Renal cortical epithelial cell (primary cell): Measurements from ENCODE around the gene AUTS2. TPM values are rescaled to one million over a fixed set of nuclear protein-coding genes. Genes with fewer than 3 reads are reported as not detected.

Experiments
- DNase-seq: peaks from one replicate; pipeline ENCODE4 v3.0.0-alpha.2; 2011; ENCODE audit warnings: low read depth
- total RNA-seq: library from RNA; depleted of rRNA; stranded (reverse); fragments of >200 nt; gene quantifications from 2 replicates; pipeline ENCODE4 v1.2.3, GENCODE V29; 2014

The AUTS2 gene
- total RNA-seq, 1 donor from 2014 or later, result 3.2 TPM

DNA sequence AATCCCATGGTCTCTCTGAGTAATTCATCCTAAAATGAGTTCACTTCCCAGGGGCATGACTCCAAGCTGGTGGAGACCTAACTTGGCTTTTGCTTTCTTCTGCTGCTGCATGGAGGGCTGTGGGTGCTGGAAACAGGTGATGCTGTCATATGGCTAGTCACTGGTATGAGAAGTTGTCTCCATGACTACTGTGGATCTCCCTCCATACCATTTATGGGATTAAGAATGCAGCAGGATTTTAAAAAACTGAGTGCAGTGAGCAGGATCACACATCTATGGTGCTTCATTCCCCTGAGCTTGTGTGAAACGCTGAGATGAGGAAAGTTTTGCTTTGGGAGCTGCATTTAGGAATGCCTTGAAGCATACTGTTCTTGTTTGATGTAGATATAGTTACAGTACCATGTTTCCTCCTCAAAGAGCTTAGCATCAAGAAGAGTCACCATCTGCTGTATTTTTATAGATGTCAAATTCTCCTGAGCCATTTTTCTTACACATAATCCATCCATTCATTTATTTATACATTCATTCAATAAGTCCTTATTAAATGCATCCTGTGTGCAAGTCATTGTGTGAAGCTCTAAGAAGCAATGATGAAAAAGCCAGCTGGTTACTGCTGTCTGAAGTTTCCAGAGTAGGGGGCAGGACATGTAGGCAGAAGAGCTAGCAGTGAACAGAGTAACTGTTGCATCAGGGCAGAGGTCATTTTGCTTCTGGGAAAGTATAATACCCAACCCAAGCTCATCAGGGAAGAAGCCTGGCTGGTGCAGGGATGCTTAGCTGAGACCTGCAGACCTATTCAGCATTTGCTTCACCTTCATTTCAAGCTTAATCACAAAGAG lies 534.8 kb downstream of the AUTS2 start:
- DNase-seq, result no peak

GRCh38 chr7:70134029-70134770 lies 535.9 kb downstream of the AUTS2 start:
- no peak for DNase-seq

GRCh38 chr7:70135656-70136055 lies 537.4 kb downstream of the AUTS2 start:
- no peak for DNase-seq

DNA sequence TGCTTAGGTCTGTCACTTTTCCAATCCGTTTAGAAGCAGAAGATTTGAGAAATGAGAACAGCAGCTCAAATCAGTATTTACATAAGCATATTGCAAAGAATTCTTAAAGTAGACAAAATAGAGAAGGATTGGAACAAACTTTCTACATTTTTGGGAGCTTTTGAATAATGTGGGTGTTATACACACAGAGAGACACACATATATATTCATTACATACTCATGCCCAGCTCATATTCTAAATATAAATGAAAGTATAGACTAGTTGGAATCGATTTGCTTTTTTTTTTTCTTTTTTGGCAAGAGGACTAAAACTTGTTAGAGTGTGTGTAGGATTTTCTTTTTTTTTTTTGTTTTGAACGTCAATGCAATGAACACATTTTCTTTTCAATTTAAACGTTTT lies 538.9 kb downstream of the AUTS2 start:
- no peak for DNase-seq

DNA sequence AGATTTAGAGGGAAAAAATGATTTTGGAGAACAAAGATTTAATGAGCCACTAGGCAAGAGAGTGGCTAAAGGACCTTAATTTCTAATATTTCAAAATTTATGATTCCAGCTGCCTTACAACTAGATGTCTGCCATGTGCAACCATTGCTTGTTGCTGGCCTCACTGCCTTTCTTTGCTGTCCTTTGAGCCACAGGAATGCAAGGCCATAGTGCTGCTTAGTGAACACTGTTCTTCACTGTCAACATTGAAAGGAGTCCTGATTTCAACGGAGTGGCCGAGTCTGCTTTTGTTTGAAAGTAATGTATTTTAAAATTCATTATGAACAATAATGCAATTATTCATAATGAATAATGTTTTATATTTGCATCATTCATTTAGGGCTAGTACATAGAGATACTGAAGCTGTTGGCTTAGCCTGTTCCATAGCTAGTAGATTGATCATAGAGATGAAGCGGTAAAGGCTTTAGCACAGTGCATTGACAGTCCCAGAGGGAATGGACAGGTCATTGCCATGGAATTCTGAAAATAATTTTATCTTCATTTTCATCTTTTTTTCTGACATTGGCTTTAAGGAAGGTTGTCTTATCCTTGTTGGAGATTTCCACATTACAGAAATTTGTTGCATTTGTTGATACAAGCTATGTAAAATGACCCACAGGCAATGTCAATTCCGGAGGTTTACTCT lies 544.1 kb downstream of the AUTS2 start:
- DNase-seq, result no peak

DNA sequence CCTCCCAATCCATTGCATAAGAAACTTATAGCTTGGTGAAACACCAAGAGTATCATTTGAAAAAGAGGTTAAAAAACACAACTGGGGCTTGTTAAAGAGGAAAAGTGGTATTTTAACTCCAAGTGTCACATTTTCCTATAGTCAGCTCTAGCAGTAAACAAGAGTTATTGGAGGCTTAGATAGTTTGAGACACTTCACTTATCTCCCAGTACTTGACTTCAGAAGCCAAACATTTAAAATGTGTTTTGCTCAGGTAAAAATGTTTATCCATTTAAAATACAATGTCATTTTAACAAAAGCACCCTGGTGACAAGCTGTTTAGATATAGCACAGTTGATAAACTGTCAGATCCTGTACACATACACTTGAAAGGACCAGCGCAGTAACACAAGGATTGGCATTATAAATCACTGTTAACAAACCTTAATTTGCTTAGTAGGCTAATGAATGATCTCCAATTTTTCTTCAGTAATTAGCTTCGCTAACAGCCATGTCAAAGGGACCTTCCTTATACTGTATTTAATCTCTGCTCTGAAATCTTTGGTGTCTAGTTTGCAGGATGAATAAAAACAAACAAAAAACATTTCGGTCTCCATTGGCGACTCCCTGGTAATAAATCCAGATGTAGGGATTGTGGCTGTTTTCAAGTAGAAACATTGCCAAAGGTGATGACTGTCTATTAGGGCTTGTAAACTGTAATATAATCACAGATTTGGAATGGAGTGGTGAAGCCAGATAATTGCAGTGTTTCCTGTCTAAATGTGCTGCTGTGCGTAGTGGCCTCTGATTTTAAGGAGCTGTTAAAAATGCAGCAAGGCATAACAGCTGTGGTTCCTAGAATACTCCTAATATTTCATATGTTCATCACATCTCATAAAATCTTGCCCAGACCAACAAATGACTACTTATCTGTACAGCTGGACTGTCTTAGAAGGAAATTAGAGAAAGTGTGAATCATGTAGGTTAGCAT lies 545.1 kb downstream of the AUTS2 start:
- no peak for DNase-seq

- no peak for DNase-seq
Observed at GRCh38 chr7:70148997-70149396, 550.7 kb downstream of the AUTS2 start.

GRCh38 chr7:70152313-70152712 lies 554.0 kb downstream of the AUTS2 start:
- no peak for DNase-seq

GRCh38 chr7:70153933-70154332 lies 555.7 kb downstream of the AUTS2 start:
- DNase-seq, result no peak

- DNase-seq, result no peak
Observed at GRCh38 chr7:70154521-70155180, 556.4 kb downstream of the AUTS2 start.

DNA sequence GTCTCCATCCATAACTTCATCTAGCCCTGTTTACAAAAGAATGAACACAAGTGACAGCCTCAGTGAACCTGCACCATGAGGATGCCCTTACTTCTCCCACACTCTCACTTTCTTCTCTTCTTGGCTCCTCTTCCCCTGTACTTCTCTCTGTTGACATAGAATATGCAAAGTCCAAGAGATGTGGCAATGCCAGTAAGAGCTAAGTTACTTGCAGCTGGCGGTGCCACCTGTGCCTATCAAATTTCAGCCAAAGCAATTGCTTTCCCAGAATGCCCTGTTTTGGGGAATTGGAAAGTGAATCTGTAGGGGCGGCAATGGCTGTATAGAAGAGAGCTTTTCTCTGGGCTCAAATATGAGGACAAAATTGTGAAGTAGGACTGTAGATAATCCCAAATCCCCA lies 557.8 kb downstream of the AUTS2 start:
- DNase-seq, result no peak

GRCh38 chr7:70159121-70159520 lies 560.8 kb downstream of the AUTS2 start:
- no peak for DNase-seq

GRCh38 chr7:70165477-70166170 lies 567.3 kb downstream of the AUTS2 start:
- DNase-seq, result no peak

DNA sequence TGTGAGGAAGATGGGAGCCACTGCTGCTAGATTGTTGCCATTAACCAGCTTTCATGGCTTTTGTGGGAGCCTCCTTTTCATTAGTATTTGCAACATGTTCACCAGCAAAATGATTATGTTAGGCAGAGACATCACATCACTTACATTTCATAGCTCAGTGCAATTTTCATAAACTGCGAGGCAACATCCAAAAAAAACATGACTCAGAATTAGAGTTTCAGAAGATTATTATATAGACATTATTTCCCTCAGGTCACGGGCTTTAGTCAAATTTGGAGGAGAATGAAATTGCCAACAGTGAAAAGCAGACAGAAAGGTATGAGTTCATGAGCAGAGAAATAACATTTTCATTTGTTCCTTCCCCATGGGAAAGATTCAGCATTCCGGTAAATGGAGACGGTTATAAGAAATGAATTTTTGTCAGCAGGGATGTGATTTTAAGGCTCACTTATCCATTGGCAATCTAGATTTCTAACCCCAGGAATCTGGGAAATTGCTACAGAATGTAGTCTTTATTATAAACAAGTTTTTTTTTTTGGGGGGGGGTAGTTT lies 573.2 kb downstream of the AUTS2 start:
- no peak for DNase-seq

- no peak for DNase-seq
Observed at GRCh38 chr7:70177166-70177565, 578.9 kb downstream of the AUTS2 start.

DNA sequence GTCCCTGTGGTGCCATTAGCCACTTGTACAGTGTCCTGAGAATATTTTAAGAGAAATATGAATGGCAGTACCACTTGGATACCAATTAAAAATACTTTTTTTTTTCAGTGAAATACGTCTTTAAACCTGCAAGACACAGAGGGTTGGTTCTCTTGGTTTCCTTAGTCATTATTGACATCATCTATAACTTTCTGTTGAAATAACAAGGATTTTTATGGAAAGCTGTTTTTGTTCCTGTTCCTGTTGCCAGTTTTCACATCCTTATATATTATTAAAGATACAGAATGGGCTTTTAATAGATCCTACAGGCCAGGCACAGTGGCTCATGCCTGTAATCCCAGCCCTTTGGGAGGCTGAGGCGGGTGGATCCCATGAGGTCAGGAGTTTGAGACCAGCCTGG lies 579.9 kb downstream of the AUTS2 start:
- no peak for DNase-seq

- peak; percentile 56 for DNase-seq
Observed at GRCh38 chr7:70178787-70179186, 580.5 kb downstream of the AUTS2 start.

- DNase-seq, result no peak
Observed at GRCh38 chr7:70182521-70182920, 584.2 kb downstream of the AUTS2 start.

GRCh38 chr7:70183278-70183677 lies 585.0 kb downstream of the AUTS2 start:
- no peak for DNase-seq
